ENCODE measurements around the gene DPF1.

The DPF1 gene

DNA sequence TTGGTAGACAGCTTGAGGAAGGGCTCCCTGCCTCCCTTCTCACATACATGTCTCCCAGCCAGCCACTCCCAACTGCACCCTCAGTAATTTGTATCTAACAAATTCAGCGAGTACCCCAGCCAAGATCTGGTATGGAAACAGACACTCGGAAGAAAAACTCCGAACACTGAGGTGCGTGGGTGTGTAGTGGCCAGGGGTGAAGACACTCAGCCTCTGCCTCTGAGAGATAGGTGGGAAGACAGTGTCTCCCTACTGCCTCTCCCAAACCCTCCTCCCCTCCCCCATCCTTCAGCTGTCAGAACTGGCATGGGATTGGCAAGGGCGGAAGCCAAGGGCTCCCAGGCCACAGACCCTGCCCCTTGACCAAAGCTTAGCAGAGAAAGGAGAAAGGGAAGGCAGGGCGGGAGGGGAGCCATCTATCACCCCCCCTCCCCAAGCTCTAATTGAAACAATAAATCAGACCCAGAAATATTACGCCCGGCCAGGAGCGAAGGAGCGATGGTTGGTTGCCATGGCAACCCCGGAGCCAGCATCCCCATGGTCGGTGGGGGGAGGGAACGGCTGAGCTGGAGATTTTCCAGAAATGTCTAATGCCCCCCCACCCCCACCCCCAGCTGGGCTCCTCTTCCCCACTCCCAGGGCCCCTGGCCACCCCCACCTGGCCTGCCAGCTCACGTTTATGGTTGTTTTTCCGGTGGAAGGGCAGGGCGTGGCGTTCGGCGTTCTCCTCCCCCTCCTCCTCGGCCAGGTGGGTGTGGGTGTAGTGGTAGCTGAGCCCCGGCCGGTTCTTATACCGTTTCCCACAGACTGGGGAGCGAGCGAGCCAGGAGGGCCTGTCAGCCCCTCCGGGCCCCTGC is 7.0 kb downstream of the DPF1 start:
- DNase-seq: no peak

- peak; percentile 55 for DNase-seq
Measured at GRCh38 chr19:38213911-38214625, 10.0 kb downstream of the DPF1 start.

- no peak for DNase-seq
Measured at GRCh38 chr19:38213469-38213868, 10.6 kb downstream of the DPF1 start.

GRCh38 chr19:38211766-38212165 is 12.3 kb downstream of the DPF1 start:
- DNase-seq: no peak

DNA sequence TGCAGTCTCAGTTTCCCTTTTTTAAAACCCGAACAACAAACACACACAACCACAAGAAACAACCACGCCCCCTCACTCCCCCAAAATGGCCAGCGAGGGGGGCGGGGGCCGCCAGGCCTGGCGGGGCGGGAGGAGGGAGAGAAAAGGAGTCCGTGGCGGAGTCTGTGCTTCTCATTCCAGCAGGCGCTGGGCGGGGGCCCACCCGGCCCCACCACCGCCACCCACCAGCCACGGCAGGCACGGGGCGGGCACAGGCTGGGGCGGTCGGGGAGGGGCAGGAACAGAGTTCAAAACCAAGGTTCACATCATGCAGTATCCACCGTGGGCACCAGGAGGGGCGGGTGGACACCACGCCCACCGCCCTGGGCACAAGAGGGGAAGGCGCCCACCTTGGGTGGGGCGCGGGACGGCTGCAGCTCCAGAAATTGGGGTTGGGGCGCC is 12.9 kb downstream of the DPF1 start:
- DNase-seq: no peak

GRCh38 chr19:38210458-38210987 is 13.5 kb downstream of the DPF1 start:
- no peak for DNase-seq

GRCh38 chr19:38209671-38210457 is 14.2 kb downstream of the DPF1 start:
- no peak for DNase-seq

DNA sequence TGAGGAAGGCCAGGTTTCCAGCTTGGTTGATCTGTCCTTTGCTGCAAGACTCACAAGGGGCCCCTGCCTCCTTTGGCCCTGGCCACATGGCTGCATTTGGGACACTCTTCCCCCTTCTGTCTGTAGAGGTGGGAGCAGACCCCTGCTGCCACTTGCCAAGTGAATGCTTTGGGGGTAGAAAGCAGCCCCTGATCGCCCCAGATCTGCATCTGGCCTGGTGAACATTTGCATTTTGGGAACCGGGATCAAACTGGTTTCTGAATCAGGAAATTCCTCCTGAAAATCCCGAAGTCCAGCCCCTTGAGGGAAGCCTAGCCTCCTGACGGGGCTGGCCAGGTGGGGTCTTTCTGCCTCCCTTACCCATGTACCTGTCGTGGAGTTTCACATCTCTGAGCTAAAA is 14.9 kb downstream of the DPF1 start:
- no peak for DNase-seq

- no peak for DNase-seq
Measured at GRCh38 chr19:38208571-38208970, 15.5 kb downstream of the DPF1 start.

DNA sequence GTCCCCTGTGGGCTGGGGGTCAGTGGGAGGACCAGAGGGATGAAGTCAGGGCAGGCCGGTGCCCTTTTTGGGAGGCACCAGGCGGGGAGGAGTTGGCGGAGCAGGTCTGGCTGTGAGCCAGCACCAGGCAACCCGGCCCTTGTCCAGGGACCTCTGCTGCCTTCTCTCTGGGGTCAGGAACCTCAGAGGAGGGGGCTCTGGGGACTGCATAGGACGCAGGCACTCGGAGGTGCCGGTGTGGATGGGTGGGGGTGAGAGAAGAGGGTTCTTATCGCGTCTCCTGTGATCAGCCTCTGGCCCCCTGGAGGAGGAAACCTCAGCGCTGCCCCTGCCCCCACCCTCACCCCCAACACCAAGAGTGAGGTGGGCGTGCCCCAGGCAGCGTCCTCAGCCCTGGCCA is 16.5 kb downstream of the DPF1 start:
- DNase-seq: no peak

GRCh38 chr19:38206928-38207327 is 17.1 kb downstream of the DPF1 start:
- DNase-seq: no peak

GRCh38 chr19:38206006-38206745 is 17.8 kb downstream of the DPF1 start:
- no peak for DNase-seq

DNA sequence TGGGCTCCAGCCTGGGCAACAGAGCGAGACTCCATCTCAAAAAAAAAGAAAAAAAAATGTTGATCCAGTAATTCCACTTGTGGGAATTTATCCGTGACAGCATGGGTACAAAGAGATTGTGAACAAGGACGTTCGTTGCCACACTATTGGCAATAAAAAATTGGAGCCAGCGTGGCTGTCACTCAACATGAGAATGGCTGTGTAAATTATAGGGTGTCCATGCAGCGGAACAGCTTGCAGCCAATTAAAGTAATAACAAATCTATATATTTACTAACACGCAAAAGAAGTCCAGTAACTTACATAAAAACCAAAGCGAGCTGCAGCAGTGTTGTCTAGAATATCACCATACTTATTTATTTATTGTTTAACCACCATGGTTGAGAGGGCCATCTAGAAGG is 19.3 kb downstream of the DPF1 start:
- no peak for DNase-seq

DNA sequence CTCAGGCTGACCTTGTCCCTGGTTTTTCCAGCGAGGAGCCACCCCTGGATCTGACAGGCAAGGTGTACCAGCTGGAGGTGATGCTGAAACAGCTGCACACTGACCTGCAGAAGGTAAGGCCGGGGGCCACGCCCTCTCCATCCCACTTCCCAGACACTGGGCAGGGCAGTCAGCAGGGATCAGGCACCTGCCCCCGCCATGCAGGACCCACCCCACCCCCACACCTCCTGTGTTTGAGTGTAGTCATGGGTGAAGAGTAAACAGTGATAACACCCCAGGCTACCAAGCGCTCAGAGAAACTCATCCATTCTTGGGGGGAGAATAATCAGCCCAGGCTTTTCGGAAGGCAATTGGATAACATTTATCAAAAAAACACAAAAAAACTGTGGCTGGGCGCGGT is 19.9 kb downstream of the DPF1 start:
- no peak for DNase-seq

DNA sequence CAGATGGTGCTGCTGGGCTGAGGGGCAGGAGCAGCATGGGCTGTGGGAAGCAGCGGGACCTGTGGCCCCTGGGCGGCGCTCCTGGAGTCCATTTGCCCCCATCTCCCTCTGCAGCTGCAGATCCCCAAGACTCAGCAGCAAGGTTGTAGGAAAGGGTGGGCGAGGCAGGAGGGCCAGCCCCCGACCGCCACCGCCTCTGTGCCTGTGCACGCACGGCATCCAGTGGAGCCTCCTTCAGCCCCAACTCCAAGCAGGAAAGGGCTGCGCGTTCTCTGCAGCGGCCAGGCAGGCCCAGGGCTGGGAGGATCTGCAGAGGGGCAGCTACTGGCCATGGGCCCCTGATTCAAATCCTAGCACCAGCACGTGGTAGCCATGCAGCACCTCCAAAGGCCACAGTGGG is 20.8 kb downstream of the DPF1 start:
- no peak for DNase-seq

DNA sequence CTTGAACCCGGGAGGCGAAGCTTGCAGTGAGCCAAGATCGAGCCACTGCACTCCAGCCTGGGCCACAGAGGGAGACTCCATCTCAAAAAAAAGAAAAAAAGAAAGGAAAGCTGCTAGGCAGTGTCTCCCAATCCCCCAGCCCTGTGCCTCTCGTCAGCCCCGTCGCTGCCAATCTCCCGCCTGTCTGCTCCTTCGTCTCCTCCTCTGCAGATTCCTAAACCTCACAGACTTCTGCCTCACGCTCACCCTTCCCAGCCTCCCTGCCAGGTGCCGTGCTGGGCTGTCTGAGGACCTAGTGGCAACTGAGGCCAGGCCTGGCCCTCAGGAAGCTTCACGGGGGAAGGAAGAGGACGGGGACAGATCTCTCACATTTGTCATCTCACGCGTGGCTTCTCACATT is 21.5 kb downstream of the DPF1 start:
- DNase-seq: no peak

DNA sequence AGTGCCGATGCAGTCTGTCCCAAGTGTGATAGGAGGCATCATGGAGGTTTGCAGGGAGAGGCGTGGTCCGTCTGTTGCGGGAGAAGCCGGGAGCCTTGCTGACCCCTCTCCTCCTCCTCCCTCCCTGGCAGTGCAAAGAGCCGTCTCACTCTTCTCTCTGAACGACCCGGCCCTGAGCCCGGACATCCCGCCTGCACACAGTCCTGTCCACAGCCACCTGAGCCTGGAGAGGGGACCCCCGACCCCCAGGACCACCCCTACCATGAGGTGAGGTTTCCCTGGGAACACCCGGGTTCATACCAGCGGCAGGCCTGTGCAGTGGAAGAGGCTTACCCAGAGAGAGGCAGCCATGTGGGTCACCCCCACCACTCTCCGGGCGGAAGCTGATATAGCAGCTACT is 22.3 kb downstream of the DPF1 start:
- no peak for DNase-seq

GRCh38 chr19:38199340-38199739 is 24.7 kb downstream of the DPF1 start:
- DNase-seq: no peak

GRCh38 chr19:38197937-38198704 is 25.9 kb downstream of the DPF1 start:
- no peak for DNase-seq

GRCh38 chr19:38196948-38197656 is 26.9 kb downstream of the DPF1 start:
- no peak for DNase-seq

- no peak for DNase-seq
Measured at GRCh38 chr19:38196245-38196837, 27.7 kb downstream of the DPF1 start.

Data from CD4-positive, alpha-beta T cell treated with Interleukin-12 subunit alpha and Interleukin-12 subunit beta, for 1 hour (primary cell).